HG02981 (cell line): ENCODE results near the gene CIRBP.
"Not testable (repeated sequence)": the region's sequence is repeated elsewhere in the genome, so short reads cannot be mapped to it uniquely, and the experiment has no call there.

ENCODE experiments used
- ATAC-seq: cut with Tn5 transposase; IDR thresholded peaks from one replicate; pipeline ENCODE4 v1.9.1; 2021; ENCODE audit warnings: mild to moderate bottlenecking, moderate library complexity; ENCODE audit not compliant: unreplicated experiment

The CIRBP gene

GRCh38 chr19:1289686-1290025, 20.5 kb downstream of the CIRBP start:
- ATAC-seq, result no peak

GRCh38 chr19:1290196-1290702, 21.1 kb downstream of the CIRBP start:
- no peak for ATAC-seq

GRCh38 chr19:1290703-1291651, 21.8 kb downstream of the CIRBP start:
- no peak for ATAC-seq

- no peak for ATAC-seq
These were observed 22.8 kb downstream of the CIRBP start for GRCh38 chr19:1291761-1292418.

GRCh38 chr19:1292419-1293151, 23.5 kb downstream of the CIRBP start:
- no peak for ATAC-seq

GRCh38 chr19:1293782-1294604, 24.9 kb downstream of the CIRBP start:
- ATAC-seq, result no peak

GRCh38 chr19:1294688-1295087, 25.6 kb downstream of the CIRBP start:
- no peak for ATAC-seq

- no peak for ATAC-seq
These were observed 26.3 kb downstream of the CIRBP start for GRCh38 chr19:1295169-1296012.

GRCh38 chr19:1296078-1296477, 26.9 kb downstream of the CIRBP start:
- ATAC-seq, result no peak

GRCh38 chr19:1296575-1297271, 27.6 kb downstream of the CIRBP start:
- ATAC-seq, result no peak

- ATAC-seq, result no peak
These were observed 29.1 kb downstream of the CIRBP start for GRCh38 chr19:1298235-1298634.

- ATAC-seq, result no peak
These were observed 30.7 kb downstream of the CIRBP start for GRCh38 chr19:1299801-1300200.

- ATAC-seq, result no peak
These were observed 31.8 kb downstream of the CIRBP start for GRCh38 chr19:1300744-1301490.

- no peak for ATAC-seq
These were observed 33.6 kb downstream of the CIRBP start for GRCh38 chr19:1302533-1303239.

- no peak for ATAC-seq
These were observed 35.2 kb downstream of the CIRBP start for GRCh38 chr19:1304197-1304924.

- ATAC-seq, result not testable (repeated sequence)
These were observed 36.2 kb downstream of the CIRBP start for GRCh38 chr19:1305354-1305753.

- ATAC-seq, result no peak
These were observed 38.2 kb downstream of the CIRBP start for GRCh38 chr19:1307320-1307719.
